GM21619 (cell line): ENCODE results near the gene SLC5A10.
A peak's percentile ranks its signal among the peaks of the same experiment; 100 is the strongest.
"Not testable (repeated sequence)": the region's sequence is repeated elsewhere in the genome, so short reads cannot be mapped to it uniquely, and the experiment has no call there.

Source experiments
- ATAC-seq: cut with Tn5 transposase; IDR thresholded peaks from one replicate; pipeline ENCODE4 v1.9.1; 2021; ENCODE audit not compliant: unreplicated experiment

Gene SLC5A10

GRCh38 chr17:18946536-18946935, 5.4 kb upstream of the SLC5A10 start:
- ATAC-seq, result no peak

- no peak for ATAC-seq
Measured at GRCh38 chr17:18947866-18948265, 4.1 kb upstream of the SLC5A10 start.

DNA sequence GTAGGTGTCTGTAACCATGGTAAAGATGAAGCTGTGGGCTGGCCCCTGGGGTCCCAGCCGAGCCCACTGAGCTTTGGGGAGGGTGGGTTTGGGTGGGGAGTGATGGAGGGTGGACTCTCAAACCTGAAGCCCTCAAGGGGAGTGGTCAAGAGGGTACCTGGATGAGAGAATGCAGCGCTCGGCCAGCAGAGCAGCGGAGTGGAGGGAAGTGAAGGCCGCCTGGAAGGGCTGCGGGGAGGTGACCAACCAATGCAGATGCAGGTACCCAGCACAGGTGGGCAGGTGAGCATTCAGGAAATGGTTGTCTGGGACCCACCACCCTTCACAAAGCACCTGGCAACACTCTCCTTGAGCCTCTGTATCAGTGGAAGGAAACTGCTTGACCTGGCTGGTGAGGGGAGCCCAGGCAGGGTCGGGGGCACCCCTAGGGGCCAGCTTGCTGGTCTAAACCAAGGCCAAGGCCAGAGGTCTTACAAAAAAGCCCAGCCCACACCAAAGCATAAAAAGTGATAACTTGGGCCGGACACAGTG, 3.4 kb upstream of the SLC5A10 start:
- ATAC-seq, result no peak

DNA sequence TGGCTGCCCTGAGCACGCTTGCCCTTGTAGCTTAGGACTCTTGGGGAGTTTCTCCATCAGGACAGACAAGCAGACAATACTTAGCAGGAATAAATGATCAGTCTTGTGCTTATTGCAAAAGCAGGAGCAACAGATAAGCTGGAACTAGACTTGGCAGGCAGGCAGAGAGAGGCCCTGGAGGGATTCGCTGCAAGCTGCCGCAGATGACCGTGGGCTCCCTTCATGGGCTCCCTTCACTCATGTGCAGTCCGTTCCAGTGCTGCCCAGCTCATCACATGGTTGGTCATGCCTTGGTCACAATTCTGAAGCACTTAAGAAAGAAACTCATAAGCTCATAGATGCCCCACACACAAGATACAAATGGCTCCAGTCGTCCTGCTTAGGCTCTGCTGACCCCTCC, 2.4 kb upstream of the SLC5A10 start:
- no peak for ATAC-seq

- ATAC-seq, result no peak
Measured at GRCh38 chr17:18950346-18950745, 1.6 kb upstream of the SLC5A10 start.

DNA sequence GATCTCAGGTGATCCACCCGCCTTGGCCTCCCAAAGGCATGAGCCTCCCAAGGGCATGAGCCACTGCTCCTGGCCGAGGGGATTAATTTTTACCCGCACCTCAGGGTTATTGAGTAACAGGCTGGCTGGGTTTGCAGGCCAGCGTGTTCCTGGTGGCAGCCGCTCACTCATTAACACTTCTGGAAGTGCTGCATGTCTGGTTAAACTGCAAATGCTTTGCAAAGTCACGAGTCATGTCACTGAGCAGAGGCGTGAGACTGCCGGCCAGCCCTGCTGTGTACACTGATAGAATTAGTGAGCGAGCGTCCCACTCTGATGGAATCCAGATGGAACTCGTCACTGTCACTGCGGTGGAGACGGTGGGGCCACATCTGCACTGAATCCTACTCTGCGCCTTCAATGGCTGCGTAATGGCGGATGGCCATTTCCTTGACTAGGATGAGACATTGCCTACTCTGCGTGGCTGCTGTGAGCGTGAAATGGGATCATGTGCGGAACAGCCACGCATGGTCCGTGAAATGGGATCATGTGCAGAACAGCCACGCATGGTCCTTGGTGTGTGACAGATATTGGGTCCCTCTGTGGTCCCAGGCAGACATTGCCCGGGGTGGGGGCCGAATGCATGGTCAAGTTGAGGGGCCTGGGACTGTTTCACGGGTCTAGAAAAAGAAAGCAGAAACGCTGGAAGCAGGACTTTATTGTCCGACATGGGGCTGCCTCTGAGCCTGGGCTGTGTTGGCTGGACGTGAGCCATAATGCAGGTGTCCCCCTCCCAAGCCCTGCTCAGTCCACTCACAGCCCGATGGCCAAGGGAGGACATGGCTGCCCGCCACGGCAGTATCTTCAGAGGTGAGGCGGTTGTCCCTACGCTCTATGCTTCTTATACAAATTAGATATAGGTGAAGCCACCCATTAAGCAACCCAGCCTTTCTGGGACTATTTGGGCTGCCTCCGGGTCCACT, 740 bp upstream of the SLC5A10 start:
- no peak for ATAC-seq

DNA sequence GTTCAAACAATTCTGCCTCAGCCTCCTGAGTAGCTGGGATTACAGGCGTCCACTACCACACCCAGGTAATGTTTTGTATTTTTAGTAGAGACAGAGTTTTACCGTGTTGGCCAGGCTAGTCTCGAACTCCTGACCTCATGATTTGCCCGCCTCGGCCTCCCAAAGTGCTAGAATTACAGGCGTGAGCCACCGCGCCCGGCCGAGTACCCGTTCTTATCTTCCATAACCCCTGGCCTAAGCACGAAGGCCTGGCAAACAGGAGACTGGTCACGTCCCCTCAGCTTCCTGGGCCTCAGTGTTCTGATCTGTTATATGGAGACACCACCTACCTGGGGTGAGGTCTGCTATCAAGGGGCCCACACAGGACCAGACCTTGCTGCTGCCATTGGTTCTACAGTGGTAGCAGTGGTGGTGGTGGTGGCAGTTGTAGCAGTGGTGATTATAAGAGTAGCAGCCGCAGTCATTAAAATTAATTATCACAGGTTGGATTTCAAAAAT, 1.3 kb downstream of the SLC5A10 start:
- ATAC-seq, result no peak

GRCh38 chr17:18954321-18954720, 2.4 kb downstream of the SLC5A10 start:
- ATAC-seq, result no peak

DNA sequence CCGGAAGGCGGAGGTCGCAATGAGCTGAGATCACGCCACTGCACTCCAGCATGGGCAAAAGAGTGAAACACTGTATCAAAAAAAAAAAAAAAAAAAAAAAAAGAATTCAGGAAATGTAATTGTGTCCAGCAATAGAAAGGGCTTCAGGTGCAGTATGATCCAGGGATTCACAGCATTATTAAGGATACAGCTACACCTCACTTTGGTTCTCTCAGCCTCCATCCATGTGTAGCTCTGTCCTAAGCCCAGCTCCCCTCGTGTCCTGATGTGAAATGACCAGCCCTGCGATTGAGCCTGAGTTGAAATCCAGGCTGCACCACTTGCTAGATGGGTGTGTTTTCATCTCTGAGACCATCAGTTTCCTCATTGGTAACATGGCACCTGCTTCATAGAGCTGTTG, 3.0 kb downstream of the SLC5A10 start:
- no peak for ATAC-seq

- ATAC-seq, result not testable (repeated sequence)
Measured at GRCh38 chr17:18956021-18956420, 4.1 kb downstream of the SLC5A10 start.

DNA sequence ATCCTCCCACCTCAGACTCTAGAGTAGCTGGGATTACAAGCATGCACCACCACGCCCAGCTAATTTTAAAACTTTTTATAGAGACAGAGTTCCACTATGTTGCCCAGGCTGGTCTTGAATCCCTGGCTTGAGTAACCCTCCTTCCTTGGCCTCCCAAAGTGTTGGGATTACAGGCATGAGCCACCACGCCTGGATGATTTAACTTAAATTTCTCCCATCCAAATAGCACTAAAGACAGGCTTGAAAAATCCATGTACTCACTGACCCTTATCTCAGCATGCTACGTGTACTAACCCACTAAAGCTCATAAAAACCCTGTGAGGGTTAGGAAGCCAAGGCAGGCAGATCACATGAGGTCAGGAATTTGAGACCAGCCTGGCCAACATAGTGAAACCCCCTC, 4.6 kb downstream of the SLC5A10 start:
- no peak for ATAC-seq

GRCh38 chr17:18957831-18958230, 5.9 kb downstream of the SLC5A10 start:
- no peak for ATAC-seq

DNA sequence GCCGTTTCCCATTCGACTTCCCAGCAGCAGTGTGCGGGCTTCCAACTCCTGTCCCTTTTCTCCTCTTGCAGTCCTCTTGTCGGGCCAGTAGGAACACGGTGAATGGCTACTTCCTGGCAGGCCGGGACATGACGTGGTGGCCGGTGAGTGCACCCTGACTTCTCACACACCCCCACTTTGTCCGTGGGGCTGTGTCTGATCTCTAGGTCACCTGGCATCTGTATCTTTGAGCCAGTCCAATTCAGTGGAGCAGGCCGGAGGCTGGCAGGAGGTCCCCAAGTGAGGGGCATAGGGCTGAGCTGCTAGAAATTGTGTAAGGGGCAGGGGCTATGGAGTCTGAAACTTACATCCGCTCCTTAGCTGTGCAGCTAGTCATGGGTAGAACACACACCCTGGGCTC, 6.6 kb downstream of the SLC5A10 start:
- no peak for ATAC-seq

- no peak for ATAC-seq
Measured at GRCh38 chr17:18959071-18959844, 7.3 kb downstream of the SLC5A10 start.

DNA sequence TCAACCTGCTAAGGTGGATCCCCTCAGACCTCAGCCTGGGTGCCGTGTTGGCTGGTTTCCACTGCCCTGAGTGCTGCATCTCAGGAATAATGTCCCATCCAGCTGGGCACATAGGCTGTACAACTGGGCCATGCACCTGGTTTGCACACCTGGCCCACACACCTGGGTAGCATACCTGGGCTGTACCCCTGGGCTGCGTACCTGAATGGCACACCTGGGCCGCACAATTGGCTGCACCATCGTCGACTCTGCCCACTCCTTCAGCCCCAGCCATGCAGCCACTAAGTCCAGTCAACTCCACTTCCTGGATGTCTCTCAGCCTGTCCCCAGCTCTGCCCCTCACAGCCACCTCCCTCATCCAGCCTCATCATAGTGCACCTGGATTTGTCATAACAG, 7.9 kb downstream of the SLC5A10 start:
- no peak for ATAC-seq

GRCh38 chr17:18960241-18960665, 8.3 kb downstream of the SLC5A10 start:
- no peak for ATAC-seq

DNA sequence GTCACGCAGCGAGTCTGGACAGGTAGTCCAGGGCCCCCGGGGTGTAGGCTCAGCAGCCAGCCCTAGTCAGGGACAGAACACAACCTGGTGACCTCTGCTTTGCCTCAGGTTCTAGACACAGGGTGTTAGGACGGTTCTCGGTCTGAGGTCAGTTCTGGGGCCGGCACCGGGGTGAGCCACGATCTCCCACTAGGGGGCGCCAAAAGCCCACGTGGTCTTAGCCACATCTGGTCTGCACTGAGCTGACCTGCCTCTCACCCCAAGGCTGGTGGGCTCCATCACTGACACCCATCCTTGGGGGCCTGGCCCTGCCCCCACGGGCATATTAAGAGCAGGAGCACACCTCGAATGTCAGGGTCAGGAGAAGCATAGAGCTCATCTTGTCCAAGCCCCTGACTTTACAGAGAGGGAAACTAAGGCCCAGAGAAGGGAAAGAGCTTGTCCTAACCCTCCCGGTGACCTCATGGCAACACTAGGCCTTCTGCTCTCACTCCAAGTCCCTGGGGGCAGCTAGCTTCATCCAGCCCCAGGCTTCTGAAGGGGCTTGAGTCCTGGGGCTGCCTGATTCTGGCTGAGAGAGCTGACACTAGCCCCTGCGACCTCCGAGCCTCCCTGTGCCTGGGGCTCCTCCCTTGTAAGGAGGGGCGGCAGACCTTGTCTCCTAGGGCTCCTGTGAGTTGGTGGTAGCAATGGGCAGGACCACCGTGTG, 9.0 kb downstream of the SLC5A10 start:
- peak; percentile 76 for ATAC-seq

GRCh38 chr17:18961634-18962493, 9.9 kb downstream of the SLC5A10 start:
- no peak for ATAC-seq

DNA sequence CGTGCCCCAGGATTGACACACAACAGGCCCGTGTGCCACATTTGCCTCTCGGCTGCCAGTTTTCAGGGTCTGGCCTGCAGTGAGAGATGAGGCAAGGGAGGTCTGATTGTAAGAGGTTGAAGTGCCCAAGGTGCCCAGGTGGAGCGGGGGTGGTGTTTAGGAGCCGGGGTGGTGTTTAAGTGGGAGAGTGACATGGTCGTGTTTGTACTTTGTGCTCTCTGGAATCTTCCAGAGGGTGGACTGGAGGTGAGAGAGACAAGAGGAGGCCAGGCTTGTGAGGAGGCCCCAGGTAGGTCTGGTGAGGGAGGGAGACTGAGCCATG, 10.5 kb downstream of the SLC5A10 start:
- no peak for ATAC-seq
